Measurements from ENCODE around the gene RASEF. TPM values are rescaled to one million over a fixed set of nuclear protein-coding genes. Genes with fewer than 3 reads are reported as not detected.

Gene RASEF
- total and polyA plus RNA-seq, 2 of the 4 experiments (the other 2 are of a cell fraction), result under 0.01 to 0.05 TPM

DNA sequence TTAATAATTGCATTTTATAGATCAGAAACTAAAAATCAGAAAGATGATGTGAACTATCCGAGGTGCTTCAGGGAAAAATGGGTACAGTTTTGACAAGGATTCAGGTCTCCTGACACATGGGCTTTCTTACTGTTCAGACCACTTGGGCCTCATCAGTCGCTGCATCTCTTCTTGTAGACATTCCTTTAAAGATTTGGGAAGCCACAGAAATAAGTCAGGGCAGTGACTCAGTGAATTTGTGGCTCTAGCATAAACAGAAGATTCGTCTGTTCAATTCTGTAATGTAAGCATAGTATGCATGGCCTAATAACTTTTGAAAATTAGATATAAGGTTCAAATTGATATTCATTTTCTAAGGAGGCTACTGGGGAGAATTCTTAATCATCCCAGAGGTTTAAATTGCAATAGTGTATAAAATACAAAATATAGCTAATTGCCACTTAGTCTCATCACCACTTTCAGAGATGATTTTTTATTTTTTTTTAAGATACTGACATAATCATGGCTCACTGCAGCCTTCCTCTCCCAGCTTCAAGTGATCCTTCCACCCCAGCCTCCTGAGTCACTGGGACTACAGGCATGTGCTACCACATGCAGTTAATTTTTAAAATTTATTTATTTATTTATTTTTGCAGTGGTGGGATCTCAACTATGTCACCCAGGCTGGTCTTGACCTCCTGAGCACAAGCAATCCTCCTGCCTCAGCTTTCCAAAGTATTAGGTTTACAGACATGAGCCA lies 48.9 kb downstream of the RASEF start:
- Histone ChIP-seq H3K4me1 (ENCODE audit: control insufficient read depth, insufficient read depth, low read length) (peaks cover 7% of the 10 kb centered on the region), H2BK120ac (ENCODE audit: low read depth, low read length) (peak overlapping the region; percentile 91), H4K20me1 (ENCODE audit: insufficient read depth, low read length) (peaks cover 3% of the 10 kb centered on the region; the same call in 1 of the 2 replicates), H2BK15ac (ENCODE audit: low read depth, low read length) (0 out of 3 replicates have a peak overlapping the region, but pooled peaks have one; percentile 69), H3K4me3 (ENCODE audit: insufficient read depth, low read depth, low read length) (no peak overlapping the region), H2AK9ac (replicated peaks; ENCODE audit: low read depth, low read length, poor library complexity) (no peak overlapping the region), H2BK20ac (ENCODE audit: low read depth, low read length) (peak overlapping the region; percentile 86), H3K14ac (replicated peaks; ENCODE audit: low read depth, low read length) (no peak overlapping the region), H4K8ac (ENCODE audit: low read depth in 2 of 2, low read length in 2 of 2) (peak overlapping the region in 1 of 2 experiments; percentile 45; a peak in 2 of 4 replicates), H4K5ac (ENCODE audit: low read depth, low read length) (peak overlapping the region; percentile 27; the same call in 1 of the 2 replicates), H4K91ac (ENCODE audit: insufficient read depth, low read depth, low read length) (peak overlapping the region; percentile 78; the same call in 1 of the 2 replicates), H3K27ac (ENCODE audit: insufficient read depth, low read length) (peak overlapping the region; percentile 44; the same call in 1 of the 2 replicates), H3K4ac (ENCODE audit: low read depth, low read length) (peak overlapping the region; percentile 74), H3K23ac (ENCODE audit: low read depth, low read length) (no peak overlapping the region), H3K18ac (ENCODE audit: low read depth, low read length) (peak overlapping the region; percentile 30), H2BK5ac (ENCODE audit: low read depth, low read length, poor library complexity, severe bottlenecking) (peak overlapping the region; percentile 81), H3K9me3 (ENCODE audit: control insufficient read depth, insufficient read depth, low read length) (no peaks in the 10 kb centered on the region), H2AK5ac (ENCODE audit: low read depth, low read length) (peak overlapping the region; percentile 65; the same call in 1 of the 2 replicates), H3K79me1 (ENCODE audit: low read depth in 1 of 2, low read length in 2 of 2) (no peaks in the 10 kb centered on the region), H3K36me3 (ENCODE audit: control insufficient read depth, insufficient read depth, low read length) (no peaks in the 10 kb centered on the region), H3K9ac (ENCODE audit: low read depth, low read length) (no peak overlapping the region), H3K56ac (ENCODE audit: extremely low read depth, insufficient read depth, low read length) (peak overlapping the region; percentile 27; the same call in 1 of the 2 replicates), H3K4me2 (ENCODE audit: low read depth, low read length) (no peak overlapping the region), H3K27me3 (ENCODE audit: control insufficient read depth, insufficient read depth, low read length) (no peaks in the 10 kb centered on the region), H3K9me1 (ENCODE audit: insufficient read depth, low read length) (no peaks in the 10 kb centered on the region; the same call in 1 of the 2 replicates), H2AFZ (replicated peaks; ENCODE audit: low read length, poor library complexity) (no peak overlapping the region)
- CTCF ChIA-PET, result no interaction called here
- POLR2A ChIA-PET (ENCODE audit: unreplicated experiment), result no interaction called here
- BruUV-seq (replicated peaks), result no TSS peak
- 0% methylated on average over 1 of the region's 3 CpGs; no CpG with 5 or more reads in 1 of the 2 experiments for WGBS, 2 experiments (ENCODE audit: extremely low coverage in 2 of 2, insufficient read length in 1 of 2)
- in situ Hi-C loops (cut with MboI; ENCODE audit: low sequenced_read_pairs), result no loop called here
- TF ChIP-seq, protein P1, sequence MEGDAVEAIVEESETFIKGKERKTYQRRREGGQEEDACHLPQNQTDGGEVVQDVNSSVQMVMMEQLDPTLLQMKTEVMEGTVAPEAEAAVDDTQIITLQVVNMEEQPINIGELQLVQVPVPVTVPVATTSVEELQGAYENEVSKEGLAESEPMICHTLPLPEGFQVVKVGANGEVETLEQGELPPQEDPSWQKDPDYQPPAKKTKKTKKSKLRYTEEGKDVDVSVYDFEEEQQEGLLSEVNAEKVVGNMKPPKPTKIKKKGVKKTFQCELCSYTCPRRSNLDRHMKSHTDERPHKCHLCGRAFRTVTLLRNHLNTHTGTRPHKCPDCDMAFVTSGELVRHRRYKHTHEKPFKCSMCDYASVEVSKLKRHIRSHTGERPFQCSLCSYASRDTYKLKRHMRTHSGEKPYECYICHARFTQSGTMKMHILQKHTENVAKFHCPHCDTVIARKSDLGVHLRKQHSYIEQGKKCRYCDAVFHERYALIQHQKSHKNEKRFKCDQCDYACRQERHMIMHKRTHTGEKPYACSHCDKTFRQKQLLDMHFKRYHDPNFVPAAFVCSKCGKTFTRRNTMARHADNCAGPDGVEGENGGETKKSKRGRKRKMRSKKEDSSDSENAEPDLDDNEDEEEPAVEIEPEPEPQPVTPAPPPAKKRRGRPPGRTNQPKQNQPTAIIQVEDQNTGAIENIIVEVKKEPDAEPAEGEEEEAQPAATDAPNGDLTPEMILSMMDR (conservative IDR thresholded peaks at IDR 0.05; ENCODE audit: low read depth, low read length), result no peak
- TF ChIP-seq RAD21 (IDR thresholded peaks at IDR 0.05; ENCODE audit: low read length) (no peak), FOS (IDR thresholded peaks at IDR 0.05; ENCODE audit: low read depth, low read length) (peak; percentile 89), CHD1 (IDR thresholded peaks at IDR 0.05; ENCODE audit: low read depth, low read length) (no peak), BHLHE40 (IDR thresholded peaks at IDR 0.05; ENCODE audit: low read depth, low read length) (0 out of 2 replicates have a peak, but pooled peaks have one; percentile 37), MAZ (IDR thresholded peaks at IDR 0.05; ENCODE audit: borderline replicate concordance, low read depth, low read length) (no peak), RCOR1 (IDR thresholded peaks at IDR 0.05; ENCODE audit: insufficient replicate concordance, low read length) (peak; percentile 88), NFE2L2 (IDR thresholded peaks at IDR 0.05; ENCODE audit: low read depth, low read length) (peak; percentile 81; the same call in 1 of the 2 replicates), POLR2A (IDR thresholded peaks at IDR 0.05; ENCODE audit: low read depth, low read length) (no peak), MXI1 (IDR thresholded peaks at IDR 0.05; ENCODE audit: borderline replicate concordance, low read depth, low read length) (no peak; the same call in 1 of the 2 replicates), MAFK (IDR thresholded peaks at IDR 0.05; ENCODE audit: low read depth, low read length) (peak; percentile 41)
- TF ChIP-seq, protein P2, sequence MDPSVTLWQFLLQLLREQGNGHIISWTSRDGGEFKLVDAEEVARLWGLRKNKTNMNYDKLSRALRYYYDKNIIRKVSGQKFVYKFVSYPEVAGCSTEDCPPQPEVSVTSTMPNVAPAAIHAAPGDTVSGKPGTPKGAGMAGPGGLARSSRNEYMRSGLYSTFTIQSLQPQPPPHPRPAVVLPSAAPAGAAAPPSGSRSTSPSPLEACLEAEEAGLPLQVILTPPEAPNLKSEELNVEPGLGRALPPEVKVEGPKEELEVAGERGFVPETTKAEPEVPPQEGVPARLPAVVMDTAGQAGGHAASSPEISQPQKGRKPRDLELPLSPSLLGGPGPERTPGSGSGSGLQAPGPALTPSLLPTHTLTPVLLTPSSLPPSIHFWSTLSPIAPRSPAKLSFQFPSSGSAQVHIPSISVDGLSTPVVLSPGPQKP (IDR thresholded peaks at IDR 0.05; ENCODE audit: borderline replicate concordance, low read depth, low read length), result no peak
- dilution Hi-C loops (cut with HindIII; ENCODE audit: low sequenced_read_pairs, unreplicated experiment), result no loop called here
- DNase-seq, result peak; percentile 90
- ATAC-seq (ENCODE audit: low read depth), result peak; percentile 90
- intact Hi-C loops (cut with micrococcal nuclease), result no loop called here
